ENCODE data around the gene ANTXR2. TPM values are rescaled to one million over a fixed set of nuclear protein-coding genes. Genes with fewer than 3 reads are reported as not detected.

Gene ANTXR2
- total RNA-seq, 4 donors from 2014 or later, result 33.5 to 57.8 (median 47.3) TPM

DNA sequence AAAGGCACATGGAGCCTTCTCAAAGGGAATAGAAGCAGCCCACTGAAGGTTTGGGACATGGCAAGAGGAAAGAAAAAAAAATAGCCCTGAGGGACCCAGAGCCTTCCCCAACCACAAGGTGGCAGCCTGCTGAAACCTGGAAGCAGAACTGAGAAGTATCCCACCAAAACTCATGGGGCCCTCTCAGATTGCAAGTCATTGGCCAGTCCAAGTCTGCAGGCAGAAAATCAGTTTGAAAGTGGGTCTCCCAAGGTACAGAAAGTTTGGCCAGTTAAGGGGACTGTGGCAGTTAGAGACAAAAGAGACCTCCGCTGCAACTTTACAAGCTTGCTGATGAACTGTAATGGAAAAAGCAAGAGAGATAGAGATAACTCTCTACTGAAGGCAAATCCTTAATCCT is 155.8 kb downstream of the ANTXR2 start:
- no peaks in the 10 kb centered on the region for H3K9me3 ChIP-seq
- no peaks in the 10 kb centered on the region for H3K36me3 ChIP-seq
- no peak overlapping the region for H3K4me3 ChIP-seq
- no peak overlapping the region for H3K27ac ChIP-seq
- DNase-seq, result peak; percentile 31 to 66 (median 51)
- H3K27me3 ChIP-seq, result no peaks in the 10 kb centered on the region
- TF ChIP-seq, protein P1, sequence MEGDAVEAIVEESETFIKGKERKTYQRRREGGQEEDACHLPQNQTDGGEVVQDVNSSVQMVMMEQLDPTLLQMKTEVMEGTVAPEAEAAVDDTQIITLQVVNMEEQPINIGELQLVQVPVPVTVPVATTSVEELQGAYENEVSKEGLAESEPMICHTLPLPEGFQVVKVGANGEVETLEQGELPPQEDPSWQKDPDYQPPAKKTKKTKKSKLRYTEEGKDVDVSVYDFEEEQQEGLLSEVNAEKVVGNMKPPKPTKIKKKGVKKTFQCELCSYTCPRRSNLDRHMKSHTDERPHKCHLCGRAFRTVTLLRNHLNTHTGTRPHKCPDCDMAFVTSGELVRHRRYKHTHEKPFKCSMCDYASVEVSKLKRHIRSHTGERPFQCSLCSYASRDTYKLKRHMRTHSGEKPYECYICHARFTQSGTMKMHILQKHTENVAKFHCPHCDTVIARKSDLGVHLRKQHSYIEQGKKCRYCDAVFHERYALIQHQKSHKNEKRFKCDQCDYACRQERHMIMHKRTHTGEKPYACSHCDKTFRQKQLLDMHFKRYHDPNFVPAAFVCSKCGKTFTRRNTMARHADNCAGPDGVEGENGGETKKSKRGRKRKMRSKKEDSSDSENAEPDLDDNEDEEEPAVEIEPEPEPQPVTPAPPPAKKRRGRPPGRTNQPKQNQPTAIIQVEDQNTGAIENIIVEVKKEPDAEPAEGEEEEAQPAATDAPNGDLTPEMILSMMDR (IDR thresholded peaks at IDR 0.05), result peak in 5 of 6 experiments; percentile 33 to 53 (median 45)
- no peak for TF ChIP-seq POLR2A (IDR thresholded peaks at IDR 0.05)
- H3K4me1 ChIP-seq, result no peaks in the 10 kb centered on the region

DNA sequence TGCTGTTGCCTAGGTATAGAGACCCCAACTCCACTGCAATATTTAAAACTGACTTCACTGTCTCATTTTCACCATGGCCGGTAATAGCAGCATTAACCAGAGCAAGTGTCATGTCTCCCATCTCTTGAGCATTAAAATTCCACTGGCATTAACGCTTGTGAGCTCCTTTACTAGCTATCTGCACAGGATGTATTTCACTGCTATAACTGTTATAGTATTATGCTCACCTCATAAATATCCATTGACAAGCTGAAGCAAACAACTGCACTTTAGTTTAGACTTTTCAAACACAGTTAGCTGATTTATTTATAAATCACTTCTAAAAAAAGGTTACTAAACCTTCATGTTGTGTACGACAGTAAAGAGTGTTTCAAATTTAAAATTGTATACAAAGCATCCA is 157.8 kb downstream of the ANTXR2 start:
- Histone ChIP-seq H3K36me3 (no peaks in the 10 kb centered on the region), H3K27ac (no peak overlapping the region), H3K4me1 (no peaks in the 10 kb centered on the region), H3K9me3 (no peaks in the 10 kb centered on the region), H3K4me3 (no peak overlapping the region), H3K27me3 (no peaks in the 10 kb centered on the region)
- TF ChIP-seq, protein P1 (IDR thresholded peaks at IDR 0.05), result no peak
- no peak for TF ChIP-seq POLR2A (IDR thresholded peaks at IDR 0.05)
- DNase-seq, result no peak

DNA sequence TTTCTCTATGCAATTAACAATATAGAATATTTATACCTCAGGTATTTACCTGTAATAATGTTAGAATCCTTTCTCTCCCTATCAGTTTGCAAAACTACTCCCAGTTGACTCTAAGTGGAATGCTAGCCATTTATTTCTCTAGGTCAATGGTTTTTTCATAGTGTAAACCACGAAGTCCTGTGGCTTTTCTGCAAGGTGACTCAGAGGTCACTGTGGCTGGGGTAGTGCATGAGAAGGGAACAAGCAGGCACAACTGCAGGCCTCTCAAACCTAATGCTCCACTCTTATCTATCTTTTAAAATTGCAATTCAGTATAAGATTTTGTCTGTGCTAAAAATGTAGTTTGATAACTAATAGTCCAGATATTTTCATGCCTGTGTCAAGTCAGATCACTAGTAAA is 159.4 kb downstream of the ANTXR2 start:
- no peaks in the 10 kb centered on the region for H3K27me3 ChIP-seq
- no peak overlapping the region for H3K4me3 ChIP-seq
- H3K36me3 ChIP-seq, result no peaks in the 10 kb centered on the region
- H3K9me3 ChIP-seq, result no peaks in the 10 kb centered on the region
- no peak for DNase-seq
- TF ChIP-seq, protein P1 (IDR thresholded peaks at IDR 0.05), result no peak
- no peak for TF ChIP-seq POLR2A (IDR thresholded peaks at IDR 0.05)
- H3K27ac ChIP-seq, result no peak overlapping the region
- H3K4me1 ChIP-seq, result no peaks in the 10 kb centered on the region

DNA sequence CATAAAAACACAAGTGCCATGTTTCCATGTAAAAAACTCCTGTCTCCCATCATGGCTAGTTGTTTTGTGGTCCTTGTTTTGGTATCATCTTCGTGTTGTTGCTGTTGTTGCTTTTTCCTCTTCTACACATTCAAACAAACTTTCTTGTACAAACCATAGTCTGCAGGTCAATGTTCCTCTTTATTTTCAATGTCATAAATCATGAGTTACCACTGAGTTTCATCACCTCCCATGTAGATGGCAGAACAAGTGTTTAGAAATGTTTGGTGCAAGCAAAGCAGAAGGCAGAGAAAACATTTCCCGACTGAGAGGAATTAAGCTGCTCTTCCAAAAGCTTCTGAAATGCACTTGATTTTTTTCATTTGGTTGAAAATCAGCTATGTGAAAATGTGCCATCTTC is 166.0 kb downstream of the ANTXR2 start:
- H3K36me3 ChIP-seq, result peaks cover 0 to 29% (median 0%) of the 10 kb centered on the region in 3 donors
- TF ChIP-seq, protein P1 (IDR thresholded peaks at IDR 0.05), result no peak
- TF ChIP-seq POLR2A (IDR thresholded peaks at IDR 0.05), result no peak
- no peaks in the 10 kb centered on the region for H3K9me3 ChIP-seq
- no peak overlapping the region for H3K27ac ChIP-seq
- H3K27me3 ChIP-seq, result no peaks in the 10 kb centered on the region
- no peak overlapping the region for H3K4me3 ChIP-seq
- no peaks in the 10 kb centered on the region for H3K4me1 ChIP-seq
- DNase-seq, result no peak

DNA sequence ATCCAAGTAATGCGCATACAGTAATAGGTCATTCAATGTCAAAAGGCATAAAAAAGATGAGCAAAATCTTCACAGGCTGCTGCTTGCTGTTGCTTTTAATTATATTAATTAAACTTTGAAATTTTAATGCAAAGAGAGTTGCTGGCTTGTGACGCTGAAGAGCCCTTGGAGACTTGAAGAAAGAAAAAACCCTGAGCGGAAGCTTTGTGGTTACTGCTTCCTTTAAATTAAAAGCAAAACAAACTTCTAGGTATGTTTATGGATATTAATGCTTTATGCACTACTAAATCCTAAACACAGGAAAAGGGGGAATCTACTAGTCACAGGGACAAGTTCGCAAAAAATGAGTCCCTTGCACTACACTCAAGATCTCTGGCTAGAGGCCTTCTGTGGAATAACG is 166.7 kb downstream of the ANTXR2 start:
- H3K27me3 ChIP-seq, result no peaks in the 10 kb centered on the region
- DNase-seq, result no peak
- no peaks in the 10 kb centered on the region for H3K4me1 ChIP-seq
- H3K9me3 ChIP-seq, result no peaks in the 10 kb centered on the region
- TF ChIP-seq POLR2A (IDR thresholded peaks at IDR 0.05), result no peak
- TF ChIP-seq, protein P1 (IDR thresholded peaks at IDR 0.05), result no peak
- H3K36me3 ChIP-seq, result peaks cover 0 to 29% (median 0%) of the 10 kb centered on the region in 3 donors
- no peak overlapping the region for H3K4me3 ChIP-seq
- H3K27ac ChIP-seq, result no peak overlapping the region

DNA sequence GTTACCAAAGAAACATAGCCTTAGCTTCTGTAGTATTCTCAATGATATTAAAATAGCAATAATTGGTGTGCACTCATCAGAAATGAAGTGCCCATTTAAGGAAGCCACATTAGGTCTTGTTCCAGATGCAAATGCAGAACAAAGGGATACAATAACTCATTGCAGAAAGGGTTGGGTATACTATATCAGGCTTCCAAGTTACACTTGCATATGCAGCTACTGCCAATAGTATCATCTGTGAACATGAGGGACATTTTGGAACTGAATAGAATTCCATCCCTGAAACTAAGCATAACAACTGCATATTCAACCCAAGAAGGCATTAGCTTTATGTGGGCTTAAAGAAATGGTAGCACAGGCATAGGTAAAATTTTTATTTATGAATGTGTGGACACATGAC is 167.8 kb downstream of the ANTXR2 start:
- no peak overlapping the region for H3K27ac ChIP-seq
- no peak for DNase-seq
- TF ChIP-seq, protein P1 (IDR thresholded peaks at IDR 0.05), result no peak
- TF ChIP-seq POLR2A (IDR thresholded peaks at IDR 0.05), result no peak
- H3K4me3 ChIP-seq, result no peak overlapping the region
- no peaks in the 10 kb centered on the region for H3K9me3 ChIP-seq
- peaks cover 0 to 29% (median 0%) of the 10 kb centered on the region in 3 donors for H3K36me3 ChIP-seq
- no peaks in the 10 kb centered on the region for H3K4me1 ChIP-seq
- H3K27me3 ChIP-seq, result no peaks in the 10 kb centered on the region

Measured in Peyer's patch (tissue), 4 donors.